Endodermal cell (in vitro differentiated cells): ENCODE data around the gene ASH1L. TPM values are rescaled to one million over a fixed set of nuclear protein-coding genes. Genes with fewer than 3 reads are reported as not detected.
"Not testable (repeated sequence)": the region's sequence is repeated elsewhere in the genome, so short reads cannot be mapped to it uniquely, and the experiment has no call there.

ENCODE experiments used
- DNase-seq: peaks from one replicate; pipeline ENCODE4 v3.0.0-alpha.2; 2017
- H3K27ac ChIP-seq: 2 replicates; pipeline ENCODE4 v1.5.1; 2013; ENCODE audit warnings: mild to moderate bottlenecking, low read depth, low read length, moderate library complexity
- H3K27me3 ChIP-seq: 2 replicates; pipeline ENCODE4 v1.6.1; 2013; ENCODE audit warnings: mild to moderate bottlenecking, low read length, moderate library complexity; ENCODE audit not compliant: insufficient read depth, control insufficient read depth, poor library complexity, severe bottlenecking
- H3K36me3 ChIP-seq: 2 replicates; pipeline ENCODE4 v1.7.0; 2013; ENCODE audit warnings: mild to moderate bottlenecking, low read length, moderate library complexity; ENCODE audit not compliant: control insufficient read depth, insufficient read depth
- H3K4me1 ChIP-seq: one replicate; pipeline ENCODE4 v1.7.0; 2013; ENCODE audit warnings: low read length; ENCODE audit not compliant: control insufficient read depth, insufficient read depth
- H3K4me3 ChIP-seq: 2 replicates; pipeline ENCODE4 v1.5.1; 2013; ENCODE audit warnings: mild to moderate bottlenecking, low read length, moderate library complexity
- H3K9ac ChIP-seq: 2 replicates; pipeline ENCODE4 v1.6.1; 2013; ENCODE audit warnings: mild to moderate bottlenecking, low read length, moderate library complexity; ENCODE audit not compliant: poor library complexity, severe bottlenecking; ENCODE audit errors: extremely low read depth
- H3K9me3 ChIP-seq: 2 replicates; pipeline ENCODE4 v1.6.1; 2013; ENCODE audit warnings: mild to moderate bottlenecking, low read length, moderate library complexity; ENCODE audit not compliant: control insufficient read depth
- H3K27ac Mint-ChIP-seq: 2 replicates; pipeline ENCODE4 v1.8.0; 2020; ENCODE audit warnings: mixed read lengths
- H3K27me3 Mint-ChIP-seq: 2 replicates; pipeline ENCODE4 v1.8.0; 2021; ENCODE audit warnings: mild to moderate bottlenecking, mixed read lengths; ENCODE audit not compliant: insufficient read depth
- H3K36me3 Mint-ChIP-seq: 2 replicates; pipeline ENCODE4 v1.8.0; 2020; ENCODE audit warnings: low read depth, mixed read lengths
- H3K4me1 Mint-ChIP-seq: 2 replicates; pipeline ENCODE4 v1.8.0; 2020; ENCODE audit warnings: mixed read lengths
- H3K4me3 Mint-ChIP-seq: 2 replicates; pipeline ENCODE4 v1.8.0; 2020; ENCODE audit warnings: mild to moderate bottlenecking, moderate library complexity, mixed read lengths
- H3K9me3 Mint-ChIP-seq: 2 replicates; pipeline ENCODE4 v1.8.0; 2020; ENCODE audit warnings: mild to moderate bottlenecking, mixed read lengths
- WGBS, 2 experiments: methylation state at CpG; one replicate each; pipeline versions ENCODE4 v1.1.5 to v1.1.7; 2013; ENCODE audit warnings: missing lambda C conversion rate in 2 of 2, mixed read lengths in 1 of 2; ENCODE audit not compliant: insufficient coverage in 1 of 2, insufficient read length in 1 of 2; 5-methylcytosine and 5-hydroxymethylcytosine counted together
- total RNA-seq, 2 donors: library from RNA; stranded (reverse); fragmentation: NEBNext Ultra II Directional in 1 of 2; extraction: Animal tissue kit (Norgen Biotek cat#: 25700) in 1 of 2; gene quantifications; 2 replicates in 1 of 2; 3 replicates in 1 of 2; pipeline ENCODE4 v1.2.1, GENCODE V29; 2021
- TF ChIP-seq, protein P1 (sequence below): fragments of 200-600 bp; sonication (generic); conservative IDR thresholded peaks from 2 replicates; pipeline ENCODE4 v1.5.0; 2021; ENCODE audit warnings: antibody characterized with exemption, mild to moderate bottlenecking

ASH1L gene
- total RNA-seq, 2 donors from 2014 or later = 34.5 to 37.0 TPM

DNA sequence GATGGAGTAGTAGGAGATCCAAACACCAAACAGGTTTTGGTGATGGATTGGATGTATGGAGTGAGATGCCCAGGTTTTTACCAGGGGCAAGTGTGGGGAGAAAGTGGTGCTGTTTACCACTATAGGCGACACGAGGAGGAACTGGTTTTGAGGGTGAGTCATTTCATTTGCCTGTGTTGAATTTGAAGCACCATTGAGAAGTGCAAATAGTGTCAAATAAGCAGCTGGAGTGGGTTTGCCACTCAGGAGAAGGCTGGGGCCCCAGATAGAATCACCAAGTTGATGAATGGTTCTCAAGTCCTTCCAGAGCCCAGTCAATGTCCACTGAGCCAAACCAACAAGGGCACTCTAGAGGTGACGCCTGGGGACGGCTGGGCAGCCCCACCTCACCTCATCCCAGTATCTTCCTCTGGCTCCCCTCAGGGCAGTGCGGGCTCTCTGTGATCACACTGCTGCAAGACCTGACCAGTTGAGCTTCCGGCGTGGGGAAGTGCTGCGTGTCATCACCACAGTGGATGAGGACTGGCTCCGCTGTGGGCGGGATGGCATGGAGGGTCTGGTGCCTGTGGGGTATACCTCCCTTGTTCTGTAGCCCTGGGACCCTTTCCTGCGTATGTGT lies 232.5 kb downstream of the ASH1L start:
- peak; percentile 34 for DNase-seq
- TF ChIP-seq, protein P1, sequence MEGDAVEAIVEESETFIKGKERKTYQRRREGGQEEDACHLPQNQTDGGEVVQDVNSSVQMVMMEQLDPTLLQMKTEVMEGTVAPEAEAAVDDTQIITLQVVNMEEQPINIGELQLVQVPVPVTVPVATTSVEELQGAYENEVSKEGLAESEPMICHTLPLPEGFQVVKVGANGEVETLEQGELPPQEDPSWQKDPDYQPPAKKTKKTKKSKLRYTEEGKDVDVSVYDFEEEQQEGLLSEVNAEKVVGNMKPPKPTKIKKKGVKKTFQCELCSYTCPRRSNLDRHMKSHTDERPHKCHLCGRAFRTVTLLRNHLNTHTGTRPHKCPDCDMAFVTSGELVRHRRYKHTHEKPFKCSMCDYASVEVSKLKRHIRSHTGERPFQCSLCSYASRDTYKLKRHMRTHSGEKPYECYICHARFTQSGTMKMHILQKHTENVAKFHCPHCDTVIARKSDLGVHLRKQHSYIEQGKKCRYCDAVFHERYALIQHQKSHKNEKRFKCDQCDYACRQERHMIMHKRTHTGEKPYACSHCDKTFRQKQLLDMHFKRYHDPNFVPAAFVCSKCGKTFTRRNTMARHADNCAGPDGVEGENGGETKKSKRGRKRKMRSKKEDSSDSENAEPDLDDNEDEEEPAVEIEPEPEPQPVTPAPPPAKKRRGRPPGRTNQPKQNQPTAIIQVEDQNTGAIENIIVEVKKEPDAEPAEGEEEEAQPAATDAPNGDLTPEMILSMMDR = no peak
- Mint-ChIP-seq H3K36me3 (peaks cover 51% of the 10 kb centered on the region), H3K4me3 (no peak overlapping the region), H3K27me3 (no peaks in the 10 kb centered on the region), H3K4me1 (peaks cover 8% of the 10 kb centered on the region), H3K27ac (no peak overlapping the region), H3K9me3 (no peaks in the 10 kb centered on the region)
- H3K9me3 ChIP-seq = no peaks in the 10 kb centered on the region
- H3K4me1 ChIP-seq = peaks cover 15% of the 10 kb centered on the region
- WGBS, 2 experiments = 98 to 100% methylated on average over 11 of the region's 11 CpGs
- no peak overlapping the region for H3K4me3 ChIP-seq
- no peak overlapping the region for H3K9ac ChIP-seq
- no peak overlapping the region for H3K27ac ChIP-seq
- H3K27me3 ChIP-seq = no peaks in the 10 kb centered on the region
- H3K36me3 ChIP-seq = peaks cover 63% of the 10 kb centered on the region

DNA sequence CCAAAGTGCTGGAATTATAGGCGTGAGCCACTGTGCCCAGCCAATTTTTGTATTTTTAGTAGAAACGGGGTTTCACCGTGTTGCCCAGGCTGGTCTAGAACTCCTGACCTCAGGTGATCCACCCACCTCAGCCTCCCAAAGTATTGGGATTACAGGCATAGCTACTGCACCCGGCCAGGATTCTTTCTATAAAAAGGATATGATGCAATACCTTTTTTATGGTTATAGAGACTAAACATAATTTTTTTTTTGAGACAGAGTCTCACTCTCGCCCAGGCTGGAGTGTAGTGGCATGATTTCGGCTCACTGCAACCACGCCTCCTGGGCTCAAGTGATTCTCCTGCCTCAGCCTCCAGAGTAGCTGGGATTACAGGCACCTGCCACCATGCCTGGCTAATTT lies 233.7 kb downstream of the ASH1L start:
- not testable (repeated sequence) for H3K4me3 Mint-ChIP-seq, H3K9me3 Mint-ChIP-seq
- H3K36me3 Mint-ChIP-seq = peaks cover 46% of the 10 kb centered on the region

DNA sequence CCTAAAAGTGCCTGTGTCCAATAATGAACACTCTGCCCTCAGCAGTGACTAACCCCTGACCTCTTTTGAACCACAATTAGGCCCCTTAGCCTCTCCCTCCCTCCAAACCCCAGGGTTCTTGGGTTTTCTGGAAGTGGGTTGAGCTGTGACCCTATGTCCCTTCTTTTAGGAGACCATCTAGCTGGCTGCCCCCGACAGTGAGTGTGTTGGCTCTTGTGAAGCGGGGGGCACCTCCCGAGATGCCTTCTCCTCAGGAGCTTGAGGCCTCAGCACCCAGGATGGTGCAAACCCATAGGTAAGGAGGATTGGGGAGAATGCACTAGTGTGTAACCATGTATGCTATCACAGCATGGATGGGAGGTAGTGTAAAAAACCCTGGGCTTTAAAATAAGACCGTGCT lies 234.6 kb downstream of the ASH1L start:
- no peak overlapping the region for H3K27ac ChIP-seq
- Mint-ChIP-seq H3K9me3 (no peaks in the 10 kb centered on the region), H3K36me3 (peaks cover 43% of the 10 kb centered on the region), H3K27me3 (no peaks in the 10 kb centered on the region), H3K4me1 (peaks cover 8% of the 10 kb centered on the region), H3K4me3 (no peak overlapping the region), H3K27ac (peak overlapping the region; percentile 61)
- H3K36me3 ChIP-seq = peaks cover 49% of the 10 kb centered on the region
- 95 to 99% methylated on average over 4 of the region's 4 CpGs for WGBS, 2 experiments
- TF ChIP-seq, protein P1 = no peak
- no peak overlapping the region for H3K9ac ChIP-seq
- H3K4me3 ChIP-seq = no peak overlapping the region
- no peaks in the 10 kb centered on the region for H3K9me3 ChIP-seq
- no peaks in the 10 kb centered on the region for H3K27me3 ChIP-seq
- H3K4me1 ChIP-seq = peaks cover 15% of the 10 kb centered on the region
- no peak for DNase-seq

More for the DNA sequence above, 233.7 kb downstream of the ASH1L start:
- H3K27ac ChIP-seq, DNase-seq, H3K27me3 Mint-ChIP-seq, H3K4me1 Mint-ChIP-seq, H3K4me3 ChIP-seq, H3K9me3 ChIP-seq, H3K27me3 ChIP-seq, H3K9ac ChIP-seq, H3K27ac Mint-ChIP-seq: not testable (repeated sequence)
- H3K36me3 ChIP-seq = peaks cover 56% of the 10 kb centered on the region
- 95 to 98% methylated on average over 6 to 7 of the region's 7 CpGs for WGBS, 2 experiments
- H3K4me1 ChIP-seq = peaks cover 15% of the 10 kb centered on the region

DNA sequence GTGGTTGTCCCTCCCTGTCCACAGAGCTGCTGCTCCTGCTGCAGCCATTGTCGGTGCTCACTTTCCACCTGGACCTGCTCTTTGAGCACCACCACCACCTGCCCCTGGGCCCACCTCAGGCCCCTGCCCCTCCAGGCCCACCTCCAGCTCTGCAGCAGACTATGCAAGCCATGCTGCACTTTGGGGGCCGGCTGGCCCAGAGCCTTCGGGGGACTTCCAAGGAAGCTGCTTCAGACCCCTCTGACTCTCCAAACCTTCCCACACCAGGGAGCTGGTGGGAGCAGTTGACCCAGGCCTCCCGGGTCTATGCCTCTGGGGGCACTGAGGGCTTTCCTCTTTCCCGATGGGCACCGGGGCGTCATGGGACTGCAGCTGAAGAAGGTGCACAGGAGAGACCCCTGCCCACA lies 236.0 kb downstream of the ASH1L start:
- no peak overlapping the region for H3K27ac ChIP-seq
- no peaks in the 10 kb centered on the region for H3K9me3 Mint-ChIP-seq
- no peak overlapping the region for H3K9ac ChIP-seq
- TF ChIP-seq, protein P1 = no peak
- no peak overlapping the region for H3K4me3 ChIP-seq
- peaks cover 17% of the 10 kb centered on the region for H3K4me1 ChIP-seq
- peaks cover 9% of the 10 kb centered on the region for H3K27me3 Mint-ChIP-seq
- no peak for DNase-seq
- WGBS, 2 experiments = 89 to 97% methylated on average over 6 to 7 of the region's 7 CpGs
- peaks cover 43% of the 10 kb centered on the region for H3K36me3 Mint-ChIP-seq
- H3K36me3 ChIP-seq = peaks cover 49% of the 10 kb centered on the region
- no peaks in the 10 kb centered on the region for H3K27me3 ChIP-seq
- no peak overlapping the region for H3K4me3 Mint-ChIP-seq
- peaks cover 18% of the 10 kb centered on the region for H3K4me1 Mint-ChIP-seq
- H3K9me3 ChIP-seq = no peaks in the 10 kb centered on the region
- H3K27ac Mint-ChIP-seq = no peak overlapping the region
